GM12878 (cell line): Measurements from ENCODE around the gene CLIC3. TPM values are rescaled to one million over a fixed set of nuclear protein-coding genes. Genes with fewer than 3 reads are reported as not detected.

Experiments used
- ATAC-seq: fragments of 200-7000 bp; cut with Tn5 transposase; 3 replicates; pipeline ENCODE4 v1.9.1; 2020; ENCODE audit warnings: mild to moderate bottlenecking, moderate library complexity
- BruUV-seq: library from RNA; stranded (reverse); fragments of 400-500 nt; replicated peaks from 2 replicates; lab custom pipeline; 2021; lab: Mats Ljungman, UMichigan
- CTCF ChIA-PET: fragments of 300-600 bp; sonication (Branson Sonifier 250); formaldehyde crosslinking; extraction: SDS; loops from one replicate; lab custom pipeline; 2021; ENCODE audit warnings: inconsistent platforms; lab: Yijun Ruan, JAX
- POLR2A ChIA-PET: fragments of 350-600 bp; formaldehyde crosslinking; extraction: SDS; loops from one replicate; lab custom pipeline; 2021; ENCODE audit warnings: inconsistent platforms; lab: Charles Lee
- RAD21 ChIA-PET: fragments of 300-600 bp; sonication (Branson Sonifier 250); formaldehyde crosslinking; loops from one replicate; lab custom pipeline; 2023; ENCODE audit warnings: antibody characterized with exemption; ENCODE audit not compliant: unreplicated experiment; lab: Charles Lee
- SMC1A ChIA-PET: fragments of 300-600 bp; sonication (Branson Sonifier 250); formaldehyde crosslinking; loops from one replicate; lab custom pipeline; 2023; ENCODE audit not compliant: unreplicated experiment, uncharacterized antibody; lab: Charles Lee
- DNase-seq: peaks from one replicate; pipeline ENCODE4 v3.0.0-alpha.2; 2011; ENCODE audit warnings: low read depth, low spot score
- FAIRE-seq: peaks from 3 replicates; lab custom pipeline; 2011; peaks lifted over from hg19 to GRCh38; lab: Jason Lieb, UNC
- H2AFZ ChIP-seq: 2 replicates; pipeline ENCODE4 v1.6.0; 2011; ENCODE audit warnings: low read depth, low read length, control low read depth; ENCODE audit not compliant: control insufficient read depth
- H3K27ac ChIP-seq: 2 replicates; pipeline ENCODE4 v1.5.1; 2011; ENCODE audit warnings: control low read depth; ENCODE audit not compliant: control insufficient read depth, insufficient read depth
- H3K27me3 ChIP-seq, 2 experiments: replicated peaks in 1 of 2; 2 replicates each; pipeline versions ENCODE4 v1.6.0 to v1.6.1; 2011; ENCODE audit warnings: low read length in 1 of 2; ENCODE audit not compliant: control insufficient read depth in 2 of 2, insufficient read depth in 2 of 2
- H3K36me3 ChIP-seq, 2 experiments: 2 replicates each; pipeline ENCODE4 v1.5.1; 2011; ENCODE audit warnings: low read length in 1 of 2; ENCODE audit not compliant: control insufficient read depth in 2 of 2, insufficient read depth in 2 of 2
- H3K4me1 ChIP-seq: 2 replicates; pipeline ENCODE4 v1.6.1; 2011; ENCODE audit warnings: mild to moderate bottlenecking, low read length, moderate library complexity, mixed read lengths; ENCODE audit not compliant: control insufficient read depth, insufficient read depth
- H3K4me2 ChIP-seq: 2 replicates; pipeline ENCODE4 v1.6.0; 2011; ENCODE audit warnings: control low read depth; ENCODE audit not compliant: control insufficient read depth, insufficient read depth
- H3K4me3 ChIP-seq: fragments of 200-600 bp; sonication (generic); 2 replicates; pipeline ENCODE4 v1.5.1; 2016
- H3K79me2 ChIP-seq: 2 replicates; pipeline ENCODE4 v1.6.0; 2011; ENCODE audit warnings: low read length; ENCODE audit not compliant: control insufficient read depth, insufficient read depth
- H3K9ac ChIP-seq: 2 replicates; pipeline ENCODE4 v1.8.0; 2011; ENCODE audit warnings: low read length, control low read depth, mixed read lengths; ENCODE audit not compliant: control insufficient read depth, insufficient read depth
- H3K9me3 ChIP-seq: replicated peaks from 3 replicates; pipeline ENCODE4 v1.5.1; 2011; ENCODE audit warnings: mild to moderate bottlenecking, low read length; ENCODE audit not compliant: control insufficient read depth, insufficient read depth
- H4K20me1 ChIP-seq: 2 replicates; pipeline ENCODE4 v1.6.0; 2011; ENCODE audit not compliant: control insufficient read depth, insufficient read depth
- BRCA1 ChIP-seq: IDR thresholded peaks from 2 replicates; pipeline ENCODE4 v1.6.1; 2011; ENCODE audit warnings: low read depth, low read length, improper control_type of control experiment
- CTCF ChIP-seq, 3 experiments: IDR thresholded peaks in 2 of 3; conservative IDR thresholded peaks in 1 of 3; 2 replicates each; pipeline ENCODE4 v1.5.1; 2011; ENCODE audit warnings: low read depth in 3 of 3, low read length in 3 of 3, mild to moderate bottlenecking in 3 of 3, control low read depth in 2 of 3, moderate library complexity in 2 of 3, inconsistent platforms in 1 of 3, mixed read lengths in 1 of 3; ENCODE audit not compliant: control insufficient read depth in 2 of 3, insufficient read depth in 1 of 3; ENCODE audit errors: extremely low read depth in 1 of 3
- EGR1 ChIP-seq, 2 experiments: IDR thresholded peaks; 1 replicate in 1 of 2; 2 replicates in 1 of 2; pipeline ENCODE4 v1.6.1; 2011 to 2012; ENCODE audit warnings: low read depth in 2 of 2, low read length in 2 of 2, borderline replicate concordance in 1 of 2, mild to moderate bottlenecking in 1 of 2, moderate library complexity in 1 of 2
- IKZF2 ChIP-seq, 2 experiments: fragments of 450-650 bp; IDR thresholded peaks; 2 replicates each; pipeline ENCODE4 v1.6.1; 2017; ENCODE audit warnings: mild to moderate bottlenecking in 2 of 2, moderate library complexity in 2 of 2
- MLLT1 ChIP-seq: fragments of 450-650 bp; IDR thresholded peaks from 2 replicates; pipeline ENCODE4 v1.6.1; 2016; ENCODE audit warnings: mild to moderate bottlenecking
- NFIC ChIP-seq: IDR thresholded peaks from 2 replicates; pipeline ENCODE4 v1.6.1; 2012; ENCODE audit warnings: low read depth, mild to moderate bottlenecking, inconsistent platforms, low read length, moderate library complexity
- NFYA ChIP-seq: IDR thresholded peaks from 2 replicates; pipeline ENCODE4 v1.6.1; 2011; ENCODE audit warnings: low read depth, mild to moderate bottlenecking, low read length, improper control_type of control experiment, borderline replicate concordance
- NR2F1 ChIP-seq: fragments of 450-650 bp; conservative IDR thresholded peaks from 2 replicates; pipeline ENCODE4 v1.6.1; 2017; ENCODE audit warnings: mild to moderate bottlenecking
- RCOR1 ChIP-seq: conservative IDR thresholded peaks from 2 replicates; pipeline ENCODE4 v1.6.1; 2012; ENCODE audit warnings: low read depth, low read length, improper control_type of control experiment
- REST ChIP-seq: IDR thresholded peaks from 2 replicates; pipeline ENCODE4 v1.6.1; 2012; ENCODE audit warnings: mild to moderate bottlenecking, low read depth, low read length
- SIX5 ChIP-seq: IDR thresholded peaks from 2 replicates; pipeline ENCODE4 v1.6.1; 2011; ENCODE audit warnings: mild to moderate bottlenecking, low read depth, low read length, moderate library complexity; ENCODE audit not compliant: severe bottlenecking
- SMARCA5 ChIP-seq: fragments of 450-650 bp; IDR thresholded peaks from 2 replicates; pipeline ENCODE4 v1.6.1; 2017; ENCODE audit warnings: mild to moderate bottlenecking
- SREBF2 ChIP-seq: IDR thresholded peaks from 2 replicates; pipeline ENCODE4 v1.6.1; 2012; ENCODE audit warnings: mild to moderate bottlenecking, low read length
- ZBTB33 ChIP-seq: fragments of 450-650 bp; IDR thresholded peaks from 2 replicates; pipeline ENCODE4 v1.6.1; 2017; ENCODE audit warnings: mild to moderate bottlenecking
- ZNF384 ChIP-seq: IDR thresholded peaks from 2 replicates; pipeline ENCODE4 v1.6.1; 2012; ENCODE audit warnings: low read depth, mild to moderate bottlenecking, low read length, improper control_type of control experiment, borderline replicate concordance
- WGBS: methylation state at CpG from one replicate; pipeline ENCODE4 v1.1.6; 2016; ENCODE audit warnings: low lambda C conversion rate; ENCODE audit not compliant: insufficient replicate concordance, insufficient coverage; ENCODE audit errors: missing lambda C conversion rate; 5-methylcytosine and 5-hydroxymethylcytosine counted together
- in situ Hi-C: fragments of 300-500 bp; cut with MboI; formaldehyde crosslinking; loops from 9 replicates; pipeline ENCODE4 v1.14.3; 2018; ENCODE audit warnings: mixed read lengths
- intact Hi-C: fragments of 100-400 bp; cut with micrococcal nuclease; formaldehyde crosslinking; loops from one replicate; pipeline ENCODE4 v1.14.2; 2022; ENCODE audit not compliant: unreplicated experiment
- polyA plus RNA-seq, 11 experiments: library from polyadenylated mRNA; depleted of rRNA in 4 of 11; unstranded in 6 of 11; stranded (reverse) in 5 of 11; fragments of >200 nt; fragmentation: Nextera tagmentation in 4 of 11; fragmentation: Illumina TruSeq in 1 of 11; extraction: Ambion mirVana in 4 of 11; extraction: Trizol in 1 of 11; gene quantifications; 1 replicate in 1 of 11; 2 replicates in 10 of 11; pipeline versions ENCODE4 v1.2.1 to v1.2.3, GENCODE V29; 2011 to 2016; ENCODE audit warnings: inconsistent platforms in 2 of 11, missing spikeins in 2 of 11, low read depth in 1 of 11
- total RNA-seq, 4 experiments: library from RNA; depleted of rRNA in 3 of 4; stranded (reverse); fragments of >200 nt in 3 of 4; fragmentation: Illumina TruSeq in 1 of 4; extraction: Trizol in 1 of 4; gene quantifications; 2 replicates each; pipeline versions ENCODE4 v1.2.1 to v1.2.3, GENCODE V29; 2013 to 2021

Gene CLIC3
- total and polyA plus RNA-seq, 10 of the 15 experiments (the other 5 are each of a cell fraction or from before 2014, with no cell fraction given) = 0.31 TPM; not detected in 9

- POLR2A ChIA-PET = interaction anchor here (1.1 to 2.6 kb wide), 4 partner anchors 9 to 246 kb away, joined by 4 to 19 read pairs (median 4); partner anchors contain the start of gene TMEM141
- no peak overlapping the region for H2AFZ ChIP-seq
- BruUV-seq = no TSS peak
- RAD21 ChIA-PET = interaction anchor here (0.9 to 3.8 kb wide), 15 partner anchors 11 to 270 kb away, joined by 3 to 109 read pairs (median 4); partner anchors contain the start of gene TMEM141
- in situ Hi-C loops (loop anchor here (5.0 kb wide), 2 partner anchors 89 to 239 kb away; partner anchors contain the start of genes C8G and CCDC183), intact Hi-C loops (loop anchor here (1.0 to 5.0 kb wide), 3 partner anchors 88 to 249 kb away; partner anchors contain the start of gene PHPT1)
- H3K79me2 ChIP-seq = no peaks in the 10 kb centered on the region
- ATAC-seq (no peak), DNase-seq (no peak), FAIRE-seq (no peak)
- no peaks in the 10 kb centered on the region for H3K9me3 ChIP-seq
- no peak overlapping the region for H3K4me3 ChIP-seq
- CTCF ChIA-PET = interaction anchor here (0.6 to 4.4 kb wide), 39 partner anchors 9 to 328 kb away, joined by 3 to 163 read pairs (median 7); partner anchors contain the start of genes AJM1, CLIC3, FBXW5 and NPDC1
- H3K36me3 ChIP-seq = no peaks in the 10 kb centered on the region
- SMC1A ChIA-PET = interaction anchor here (0.8 to 5.2 kb wide), 13 partner anchors 13 to 259 kb away, joined by 3 to 77 read pairs (median 5); partner anchors contain the start of gene CLIC3
- H3K27ac ChIP-seq = no peak overlapping the region
- no peaks in the 10 kb centered on the region for H3K27me3 ChIP-seq
- H3K4me2 ChIP-seq = no peak overlapping the region
- no peaks in the 10 kb centered on the region for H4K20me1 ChIP-seq
- WGBS = 44% methylated on average over 8 of the region's 8 CpGs
- H3K4me1 ChIP-seq = peaks cover 26% of the 10 kb centered on the region
- H3K9ac ChIP-seq = no peak overlapping the region
- TF ChIP-seq REST = no peak
- TF ChIP-seq CTCF (IDR thresholded peaks at IDR 0.05 in 2 of 3, conservative IDR thresholded peaks at IDR 0.05 in 1 of 3; ENCODE audit: control insufficient read depth in 2 of 3, extremely low read depth in 1 of 3, insufficient read depth in 1 of 3, low read depth in 3 of 3, low read length in 3 of 3) = no peak
- TF ChIP-seq NFIC = no peak
- no peak for TF ChIP-seq IKZF2 (IDR thresholded peaks at IDR 0.05)
- no peak for TF ChIP-seq NFYA
- no peak for TF ChIP-seq BRCA1
- TF ChIP-seq NR2F1 = no peak
- no peak for TF ChIP-seq ZBTB33
- TF ChIP-seq MLLT1 = no peak
- TF ChIP-seq SIX5 = no peak
- TF ChIP-seq RCOR1 = no peak
- no peak for TF ChIP-seq SREBF2
- no peak for TF ChIP-seq SMARCA5
- TF ChIP-seq ZNF384 = no peak
- TF ChIP-seq EGR1 (IDR thresholded peaks at IDR 0.05; ENCODE audit: borderline replicate concordance in 1 of 2, low read depth in 2 of 2, low read length in 2 of 2) = no peak
Measured at GRCh38 chr9:137035937-137036336, 39.6 kb upstream of the CLIC3 start.
